ENCODE data around the gene PANK4.

The PANK4 gene

DNA sequence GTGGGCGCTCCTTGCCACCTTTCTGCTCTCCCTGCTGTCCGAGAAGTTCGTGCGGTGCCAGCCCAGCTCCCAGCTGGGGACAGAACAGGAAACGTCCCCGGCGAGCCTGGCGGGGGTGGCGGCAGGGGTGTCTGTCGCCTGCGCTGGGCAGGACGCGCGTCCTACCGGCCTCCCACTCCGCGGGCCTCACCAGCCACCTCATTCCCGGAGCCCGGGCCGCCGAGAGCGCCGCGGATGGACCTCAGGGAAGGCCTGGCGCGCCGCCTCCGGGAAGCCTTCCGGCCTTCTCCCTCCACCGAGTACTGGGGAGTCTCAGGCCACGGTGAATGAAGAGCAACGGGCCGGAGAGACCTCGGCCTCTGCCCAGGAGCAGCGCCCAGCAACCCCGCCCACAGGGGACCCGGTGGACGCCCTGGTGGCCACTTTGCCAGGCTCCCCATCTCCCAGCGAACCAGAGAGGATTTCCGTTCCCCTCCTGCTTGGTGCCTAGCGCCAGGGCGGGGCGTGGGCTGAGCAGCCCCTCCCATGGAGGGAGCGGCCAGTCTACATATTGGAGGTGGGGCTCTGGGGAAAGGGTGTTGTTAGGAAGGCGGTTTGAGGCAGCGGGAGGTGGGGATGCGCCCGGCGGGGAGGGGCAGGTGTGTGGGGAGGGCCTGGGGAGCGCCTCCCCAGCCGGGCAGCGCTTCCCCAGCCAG, 20.3 kb upstream of the PANK4 start:
- in situ Hi-C loops (cut with MboI; ENCODE audit: low sequenced_read_pairs), result loop anchor here (10.0 to 25.0 kb wide), 2 partner anchors 132 to 359 kb away; partner anchors contain the start of genes FAAP20 and PEX10

DNA sequence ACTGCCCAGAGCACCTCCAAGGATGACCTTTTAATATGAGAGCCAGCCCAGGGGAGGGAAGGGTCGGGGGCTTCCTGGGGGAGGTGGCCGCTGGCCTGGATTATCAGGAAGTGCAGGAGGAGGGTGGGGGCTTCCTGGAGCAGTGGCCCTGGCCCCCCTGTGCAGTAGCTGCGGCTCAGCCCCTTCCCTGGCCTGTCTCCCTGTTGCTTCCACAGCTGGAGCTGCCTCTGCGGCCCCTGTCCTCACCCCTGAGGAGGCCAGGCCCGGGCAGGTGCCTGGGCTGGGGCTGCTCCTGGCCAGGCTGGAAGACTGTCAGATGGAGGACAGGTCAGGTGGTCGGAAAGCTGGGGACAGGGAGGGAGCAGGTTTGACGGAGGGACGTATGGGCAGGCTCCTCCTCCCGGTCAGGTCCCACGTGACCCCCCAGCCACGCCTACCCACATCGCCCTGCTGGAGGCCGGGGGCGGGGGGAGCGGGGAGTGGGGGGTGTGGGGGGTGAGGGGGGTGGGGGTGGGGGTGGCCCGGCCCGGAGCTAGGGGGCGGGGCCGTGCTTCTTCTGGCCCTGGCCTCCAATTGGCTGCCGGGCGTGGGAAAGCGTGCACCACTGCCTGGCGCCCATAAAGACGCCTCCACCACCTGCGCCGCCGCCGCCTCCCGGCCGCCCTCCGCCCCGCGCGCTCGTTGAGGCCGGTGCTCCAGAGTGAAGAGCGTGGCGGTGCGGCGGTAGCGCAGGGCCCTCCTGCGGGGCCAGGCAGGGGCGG, 19.5 kb upstream of the PANK4 start:
- in situ Hi-C loops (cut with MboI; ENCODE audit: low sequenced_read_pairs), result loop anchor here (10.0 to 25.0 kb wide), 2 partner anchors 131 to 359 kb away; partner anchors contain the start of genes FAAP20 and PEX10

DNA sequence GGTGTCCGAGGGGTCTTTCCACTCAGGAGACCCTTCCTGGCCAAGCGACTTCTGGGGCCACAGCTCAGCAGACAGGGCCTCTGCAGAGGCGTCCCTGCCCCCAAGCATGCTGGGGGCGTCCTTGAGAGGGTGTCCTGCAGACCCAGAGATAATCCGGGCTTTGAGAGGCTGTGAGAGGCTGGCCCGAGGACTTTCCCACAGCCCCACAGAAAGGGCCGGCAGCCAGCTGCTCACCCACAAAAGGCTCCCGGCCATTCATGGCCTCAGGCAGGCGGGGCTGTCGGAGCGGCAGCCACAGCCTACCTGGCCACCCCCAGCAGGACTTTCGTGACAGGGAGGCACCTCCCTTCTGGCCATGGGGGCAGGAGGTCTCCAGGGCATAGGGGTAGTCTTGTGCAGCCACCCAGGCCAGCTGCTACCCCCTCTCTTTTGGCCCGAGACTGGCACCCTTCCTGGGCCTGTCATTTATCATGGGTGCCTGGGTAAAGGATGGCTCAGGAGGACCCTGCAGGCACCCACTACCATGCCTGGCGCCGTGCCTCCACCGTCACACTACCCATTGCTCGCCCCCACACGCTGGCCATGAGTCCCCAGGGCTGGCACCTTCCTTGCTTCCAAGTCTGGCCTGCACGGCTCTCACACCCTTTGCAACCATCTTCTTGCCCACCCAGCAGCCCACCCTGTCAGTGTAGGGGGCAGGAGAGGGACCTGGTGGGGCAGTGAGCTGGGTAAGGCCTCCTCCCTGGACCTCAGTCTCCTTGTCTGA, 18.7 kb upstream of the PANK4 start:
- in situ Hi-C loops (cut with MboI; ENCODE audit: low sequenced_read_pairs), result loop anchor here (10.0 to 25.0 kb wide), 2 partner anchors 130 to 358 kb away; partner anchors contain the start of genes FAAP20 and PEX10

DNA sequence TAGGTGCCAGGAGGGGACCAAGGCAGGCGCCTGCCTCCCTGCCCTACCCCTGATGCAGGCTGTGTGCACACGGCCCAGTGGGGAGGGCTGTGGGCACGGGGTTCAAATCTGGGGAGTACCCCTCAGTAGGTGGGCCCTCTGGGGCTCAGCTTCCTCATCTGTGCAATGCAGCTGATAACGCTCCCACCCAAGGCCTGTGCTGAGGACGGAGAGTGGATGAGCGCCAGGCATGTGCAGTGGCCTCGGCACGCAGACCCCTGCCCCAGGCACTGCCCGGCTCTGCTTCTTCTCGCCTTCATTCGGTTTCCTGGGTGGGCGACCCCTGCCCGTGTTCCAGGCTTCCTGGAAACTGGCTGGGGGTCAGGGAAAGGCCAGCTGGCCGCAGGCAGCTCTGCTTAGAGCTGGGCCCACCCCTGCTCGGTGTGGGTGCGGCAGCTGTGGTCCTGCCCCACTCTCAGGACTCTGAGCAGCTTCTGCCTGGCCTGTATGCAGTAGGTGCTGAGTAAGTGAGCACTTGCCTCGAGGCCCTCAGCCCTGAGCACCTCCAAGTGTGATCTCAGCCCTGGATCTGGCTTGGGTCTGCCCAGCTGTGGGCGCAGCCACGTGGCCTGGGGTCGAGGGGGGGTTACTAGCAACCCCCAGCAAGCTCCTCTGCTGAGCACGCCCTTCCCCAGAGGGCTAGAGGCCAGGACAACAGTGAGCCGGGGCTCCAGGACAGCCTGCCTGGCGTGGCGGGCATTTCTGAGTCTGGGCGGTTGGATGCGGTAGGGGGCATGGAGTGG, 17.9 kb upstream of the PANK4 start:
- in situ Hi-C loops (cut with MboI; ENCODE audit: low sequenced_read_pairs), result loop anchor here (10.0 to 25.0 kb wide), 2 partner anchors 129 to 357 kb away; partner anchors contain the start of genes FAAP20 and PEX10

DNA sequence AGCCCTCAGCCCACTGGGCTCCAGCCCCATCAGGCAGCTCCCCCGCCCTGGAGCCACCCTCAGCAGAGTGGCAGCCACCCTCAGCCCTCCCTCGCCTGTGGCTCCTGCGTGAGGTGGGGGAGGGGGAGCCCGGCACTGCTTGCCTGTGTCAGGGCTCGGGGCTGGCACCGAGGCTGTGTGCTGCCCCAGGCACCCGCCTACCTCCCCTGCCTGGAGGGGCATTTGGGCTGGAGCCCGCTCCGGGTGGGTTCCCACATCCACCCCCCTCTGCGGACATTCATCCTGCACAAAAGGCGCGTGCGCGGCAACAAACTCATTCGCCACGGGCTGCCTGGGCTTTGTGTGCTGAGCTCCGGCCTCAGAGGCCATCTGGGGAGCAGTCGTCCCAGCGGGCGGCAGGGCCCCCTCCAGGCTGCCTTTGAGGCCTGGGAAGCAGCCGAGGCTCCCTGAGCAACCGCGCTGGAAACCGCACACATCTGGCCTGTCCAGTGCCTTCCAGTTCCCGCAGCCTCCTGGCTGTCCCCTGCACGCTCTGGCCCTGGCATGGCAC, 17.2 kb upstream of the PANK4 start:
- in situ Hi-C loops (cut with MboI; ENCODE audit: low sequenced_read_pairs), result loop anchor here (10.0 to 25.0 kb wide), 2 partner anchors 129 to 356 kb away; partner anchors contain the start of genes FAAP20 and PEX10

DNA sequence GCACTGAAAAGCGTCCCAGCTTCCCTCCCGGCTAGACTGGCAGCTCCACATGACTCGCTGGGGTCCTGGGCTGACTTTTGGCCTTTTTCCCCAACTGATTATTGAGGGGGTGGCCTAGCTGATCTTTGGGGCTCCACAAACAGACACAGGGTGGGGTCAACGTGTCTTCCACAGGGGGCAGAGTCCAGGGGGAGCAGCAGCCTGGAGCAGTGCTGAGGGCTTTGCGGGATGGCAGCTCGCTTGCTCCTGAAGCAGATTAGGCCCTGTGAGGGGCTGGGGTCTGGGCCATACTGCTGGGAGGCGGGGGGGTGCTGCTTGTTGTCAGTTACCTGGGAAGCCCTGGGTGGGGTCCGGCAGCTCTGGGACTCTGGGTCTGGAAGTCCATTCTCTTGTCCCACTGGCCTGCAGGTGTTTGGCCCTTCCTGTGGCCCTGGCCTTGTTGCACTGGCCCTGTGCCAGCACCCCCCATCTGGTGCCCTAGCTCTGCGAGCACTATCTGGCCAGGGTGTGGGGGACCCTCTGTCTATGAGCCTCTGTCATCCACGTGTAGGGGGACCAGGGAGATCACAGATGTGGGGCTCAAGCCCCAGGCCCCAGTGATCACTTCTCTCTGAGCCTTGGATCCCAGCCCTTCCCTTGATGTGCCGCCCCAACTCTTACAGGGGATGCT, 16.0 kb upstream of the PANK4 start:
- in situ Hi-C loops (cut with MboI; ENCODE audit: low sequenced_read_pairs), result loop anchor here (10.0 to 25.0 kb wide), 2 partner anchors 128 to 355 kb away; partner anchors contain the start of genes FAAP20 and PEX10

DNA sequence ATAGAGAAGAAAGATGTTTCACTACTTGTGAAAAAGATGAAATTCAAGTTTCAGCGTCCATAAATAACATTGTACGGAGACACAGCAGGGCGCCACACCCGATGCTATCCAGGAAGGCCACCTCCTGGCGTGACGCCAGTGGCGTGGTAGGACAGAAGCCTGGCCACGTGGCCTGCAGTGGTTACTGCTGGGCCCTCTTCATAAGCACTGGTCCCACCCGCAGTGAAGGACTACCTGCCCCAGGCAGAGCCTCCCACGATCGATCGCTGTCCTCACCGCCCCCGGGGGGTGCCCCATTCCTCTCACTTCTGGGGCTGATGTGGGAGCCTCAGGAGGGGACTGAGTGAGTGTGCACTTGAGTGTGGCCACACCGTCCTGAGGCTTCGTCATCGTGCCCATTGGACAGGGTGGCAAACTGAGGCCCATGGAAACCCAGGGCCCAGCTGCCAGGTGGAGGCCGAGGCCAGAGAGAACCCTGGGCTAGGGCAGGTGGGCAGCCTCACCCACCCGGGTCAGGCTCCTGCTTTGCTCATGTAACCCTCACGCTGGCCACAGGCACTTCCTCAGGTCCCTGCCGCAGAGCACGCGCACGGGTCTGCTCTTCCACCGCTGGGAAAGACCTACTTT, 15.3 kb upstream of the PANK4 start:
- in situ Hi-C loops (cut with MboI; ENCODE audit: low sequenced_read_pairs), result loop anchor here (10.0 to 25.0 kb wide), 2 partner anchors 127 to 354 kb away; partner anchors contain the start of genes FAAP20 and PEX10

DNA sequence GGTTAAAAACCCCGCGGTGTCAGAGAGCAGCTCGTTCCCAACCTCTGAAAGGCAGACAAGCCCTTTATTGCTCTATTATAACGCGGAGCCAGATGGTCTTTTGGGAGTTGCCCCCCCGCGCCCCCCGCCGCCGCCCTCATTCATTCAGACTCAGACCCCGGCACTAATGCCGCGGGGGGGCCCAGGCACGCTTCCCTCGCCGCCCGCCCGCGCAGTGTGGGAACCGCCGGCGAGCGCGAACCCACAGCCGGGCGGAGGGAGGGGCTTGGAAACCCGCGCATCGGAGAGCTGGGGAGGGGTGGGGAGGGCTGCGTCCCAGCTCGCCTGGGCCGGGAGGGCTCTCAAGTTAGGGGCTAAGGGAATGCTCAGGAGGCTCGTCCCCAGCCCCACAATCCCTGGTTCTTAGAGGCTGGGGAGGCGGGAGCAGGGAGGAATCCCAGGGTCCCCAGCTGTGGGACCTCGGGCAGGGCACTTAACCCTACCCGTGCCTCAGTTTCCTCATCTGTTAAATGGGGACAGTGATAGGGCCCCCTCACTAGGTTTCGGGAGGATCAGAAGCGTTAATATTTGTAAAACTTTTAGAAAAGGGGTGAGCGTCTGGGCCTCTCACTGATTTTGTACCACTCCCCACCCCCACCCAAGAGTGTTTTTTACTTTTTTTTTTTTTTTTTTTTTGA, 14.6 kb upstream of the PANK4 start:
- in situ Hi-C loops (cut with MboI; ENCODE audit: low sequenced_read_pairs), result loop anchor here (10.0 to 25.0 kb wide), 2 partner anchors 126 to 354 kb away; partner anchors contain the start of genes FAAP20 and PEX10

DNA sequence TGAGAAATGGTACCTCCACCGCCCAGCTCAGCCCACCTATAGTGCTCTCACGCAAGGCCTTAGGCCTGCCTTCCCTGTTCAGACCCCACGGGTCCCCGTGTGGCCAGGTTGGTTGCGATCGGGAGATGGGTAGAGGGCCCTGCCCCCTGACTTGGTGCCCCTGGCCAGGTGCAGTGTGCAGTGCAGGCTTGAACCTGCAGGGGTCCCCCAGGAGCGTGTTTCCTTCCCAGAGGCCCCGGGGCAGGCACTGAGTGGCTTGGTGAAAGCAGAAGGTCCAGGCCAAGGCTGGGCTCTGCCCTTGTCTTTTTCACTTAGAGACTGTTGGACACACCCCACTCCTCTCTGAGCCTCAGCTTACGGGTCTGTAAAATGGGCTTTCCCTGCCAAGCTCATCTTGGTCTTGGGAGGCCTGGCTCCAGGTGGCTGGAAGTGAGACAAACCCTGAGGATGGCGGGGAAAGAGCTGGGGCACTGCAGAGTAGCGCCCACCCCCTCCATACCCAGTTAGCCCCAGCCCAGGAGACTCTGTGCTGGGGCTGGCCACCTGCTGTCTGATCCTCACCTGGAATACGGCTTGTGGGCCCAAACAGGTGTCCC, 13.0 kb upstream of the PANK4 start:
- in situ Hi-C loops (cut with MboI; ENCODE audit: low sequenced_read_pairs), result loop anchor here (25.0 kb wide), 1 partner anchor 352 kb away; the partner anchor contains the start of gene FAAP20

DNA sequence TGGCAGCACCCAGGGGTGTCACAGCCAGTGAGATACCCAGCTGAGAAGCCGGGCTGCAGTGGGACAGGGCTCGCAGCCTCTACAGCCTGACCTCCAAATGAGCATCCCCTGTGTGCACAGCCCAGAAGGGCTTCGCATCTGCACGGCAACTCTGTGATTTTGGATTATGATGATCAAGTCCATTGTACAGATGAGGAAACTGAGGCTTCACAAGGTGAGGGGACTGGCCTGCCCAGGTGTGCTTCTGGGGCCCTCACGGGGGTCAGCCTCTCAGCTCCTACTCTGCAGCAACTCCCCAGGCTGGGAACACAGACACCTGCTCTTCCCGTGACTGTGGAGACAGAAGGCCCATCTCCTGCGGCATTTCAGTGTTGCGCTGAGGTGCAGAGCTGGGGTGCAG, 12.5 kb upstream of the PANK4 start:
- in situ Hi-C loops (cut with MboI; ENCODE audit: low sequenced_read_pairs), result loop anchor here (25.0 kb wide), 1 partner anchor 352 kb away; the partner anchor contains the start of gene FAAP20

DNA sequence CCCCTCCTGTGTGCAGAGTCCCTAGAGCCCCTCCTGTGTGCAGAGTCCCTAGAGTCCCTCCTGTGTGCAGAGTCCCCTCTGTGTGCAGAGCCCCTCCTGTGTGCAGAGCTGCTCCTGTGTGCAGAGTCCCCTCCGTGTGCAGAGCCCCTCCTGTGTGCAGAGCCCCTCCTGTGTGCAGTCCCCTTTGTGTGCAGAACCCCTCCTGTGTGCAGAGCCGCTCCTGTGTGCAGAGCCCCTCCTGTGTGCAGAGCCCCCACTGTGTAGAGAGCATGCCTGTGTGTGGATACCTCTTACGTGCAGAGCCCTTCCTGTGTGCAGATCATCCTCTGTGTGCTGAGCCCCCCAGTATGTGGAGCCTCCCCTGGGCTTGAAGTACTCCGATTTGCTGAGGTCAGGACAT, 12.0 kb upstream of the PANK4 start:
- in situ Hi-C loops (cut with MboI; ENCODE audit: low sequenced_read_pairs), result loop anchor here (25.0 kb wide), 1 partner anchor 351 kb away; the partner anchor contains the start of gene FAAP20

DNA sequence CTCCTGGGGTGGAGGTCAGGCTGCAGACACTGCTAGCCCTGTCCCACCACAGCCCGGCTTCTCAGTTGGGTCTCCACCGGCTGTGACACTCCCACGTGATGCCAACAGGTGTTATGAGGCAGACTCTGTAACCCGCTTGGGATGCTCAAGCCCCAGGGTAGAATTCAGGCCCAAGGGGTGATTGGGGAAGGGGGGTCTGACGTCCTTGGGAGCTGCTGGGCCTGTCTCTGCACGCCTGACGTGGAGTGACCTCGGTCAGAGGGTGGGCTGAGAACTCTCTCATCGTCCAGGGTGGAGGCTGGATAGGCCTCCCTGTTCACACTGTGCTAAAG, 11.4 kb upstream of the PANK4 start:
- in situ Hi-C loops (cut with MboI; ENCODE audit: low sequenced_read_pairs), result loop anchor here (25.0 kb wide), 1 partner anchor 350 kb away; the partner anchor contains the start of gene FAAP20

DNA sequence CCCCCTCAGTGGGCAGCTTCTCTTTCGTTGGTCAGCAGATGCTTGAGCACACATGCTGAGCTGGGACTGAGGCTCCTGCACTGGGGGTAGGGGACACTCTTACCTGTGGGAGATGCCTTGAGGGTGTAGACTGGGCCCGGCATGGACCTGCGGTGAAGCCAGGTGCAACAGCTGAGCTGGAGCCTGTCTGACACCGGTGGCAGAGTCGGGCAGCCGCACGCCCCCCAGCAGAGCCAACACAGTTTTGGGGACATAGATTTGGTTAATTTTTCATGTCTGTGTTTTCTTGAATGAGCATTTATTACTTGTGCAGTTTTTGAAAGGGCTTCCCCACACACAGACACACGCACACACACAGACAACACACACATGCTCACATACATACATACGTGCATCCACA, 9.6 kb upstream of the PANK4 start:
- in situ Hi-C loops (cut with MboI; ENCODE audit: low sequenced_read_pairs), result loop anchor here (25.0 kb wide), 1 partner anchor 349 kb away; the partner anchor contains the start of gene FAAP20

DNA sequence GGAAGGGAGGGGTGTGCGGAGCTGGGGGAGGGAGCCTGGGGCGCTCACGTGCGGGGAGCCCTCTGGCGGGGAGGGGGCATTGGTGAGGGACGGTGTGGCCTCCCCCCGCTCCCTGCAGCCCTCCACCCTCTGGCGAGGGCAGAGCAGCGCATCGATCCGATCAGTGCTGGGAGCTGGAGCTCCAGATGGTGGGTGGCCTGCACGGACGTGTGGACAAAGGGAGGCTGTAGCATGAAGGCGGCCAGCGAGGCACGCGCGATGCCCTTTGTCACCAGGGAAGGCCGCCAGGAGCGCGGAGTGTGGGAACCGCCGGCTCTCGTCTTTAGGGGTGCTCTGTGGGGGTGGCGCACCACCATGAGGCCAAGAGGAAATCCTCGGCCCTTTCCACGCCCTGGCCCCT, 9.1 kb upstream of the PANK4 start:
- in situ Hi-C loops (cut with MboI; ENCODE audit: low sequenced_read_pairs), result loop anchor here (25.0 kb wide), 1 partner anchor 348 kb away; the partner anchor contains the start of gene FAAP20

DNA sequence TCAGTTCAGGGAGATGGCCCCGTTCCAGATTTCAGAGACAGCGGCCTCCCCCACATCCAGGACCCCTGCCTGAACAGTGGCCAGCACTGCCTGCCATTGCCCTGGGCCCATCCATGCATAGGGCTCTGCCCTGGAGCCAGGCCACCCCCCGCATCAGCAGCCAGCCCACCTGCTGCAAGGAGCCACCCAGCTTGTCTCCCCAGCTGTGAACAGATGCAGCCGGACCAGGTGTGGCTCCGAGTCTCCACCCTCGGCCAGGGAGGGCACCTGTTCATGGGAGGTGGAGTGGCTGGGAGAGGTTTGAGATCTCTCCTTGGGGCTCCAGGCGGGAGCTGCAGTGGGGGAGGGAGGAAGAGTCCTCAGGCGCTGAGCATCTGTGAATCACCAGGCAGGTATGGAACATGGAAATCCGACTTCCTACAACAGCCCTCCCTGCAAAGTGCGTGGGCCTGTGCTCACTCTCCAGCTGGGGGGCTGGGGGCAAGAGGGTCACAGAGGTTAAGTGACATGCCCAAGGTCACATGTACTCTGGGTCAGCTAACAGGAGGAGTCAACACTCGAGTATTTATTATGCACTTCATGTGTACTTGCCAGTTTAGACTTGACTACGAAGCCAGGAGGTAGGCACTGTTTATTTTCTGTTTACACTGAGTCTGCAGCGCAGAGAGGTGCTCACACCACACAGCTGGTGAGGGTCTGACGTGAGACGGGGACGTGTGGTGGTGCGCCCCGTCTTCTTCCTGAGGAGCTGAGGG, 8.5 kb upstream of the PANK4 start:
- in situ Hi-C loops (cut with MboI; ENCODE audit: low sequenced_read_pairs), result loop anchor here (25.0 kb wide), 1 partner anchor 348 kb away; the partner anchor contains the start of gene FAAP20

DNA sequence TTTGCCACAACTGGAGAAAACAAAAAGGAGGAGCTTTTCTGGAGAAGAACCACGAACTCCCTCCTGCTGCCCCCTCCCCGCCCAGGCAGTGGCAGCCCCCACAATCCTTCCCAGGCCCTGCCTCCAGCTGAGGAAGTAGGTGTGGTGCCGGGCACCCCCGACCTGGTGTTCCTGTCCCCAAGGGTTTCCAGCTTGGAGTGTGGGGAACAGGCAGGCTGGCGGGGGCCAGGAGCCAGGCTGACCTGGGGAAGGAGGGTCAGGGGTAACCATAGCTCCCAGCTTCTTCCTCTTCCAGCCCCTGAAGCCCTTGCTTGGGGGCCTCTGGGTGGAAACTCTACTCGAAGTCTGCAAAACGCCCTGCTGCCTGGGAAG, 7.9 kb upstream of the PANK4 start:
- in situ Hi-C loops (cut with MboI; ENCODE audit: low sequenced_read_pairs), result loop anchor here (25.0 kb wide), 1 partner anchor 347 kb away; the partner anchor contains the start of gene FAAP20
